Activated naive CD8-positive, alpha-beta T cell treated with anti-CD3 and anti-CD28 coated beads, Interleukin-2, amount 10 ng/mL, durations not matched to agents 7 days and 5 days (primary cell): ENCODE data around the gene MAGIX. TPM values are rescaled to one million over a fixed set of nuclear protein-coding genes. Genes with fewer than 3 reads are reported as not detected.
"Not testable (repeated sequence)": the region's sequence is repeated elsewhere in the genome, so short reads cannot be mapped to it uniquely, and the experiment has no call there.

Experiments
- ATAC-seq: fragments of 150-1000 bp; cut with Tn5 transposase; one replicate; pipeline ENCODE4 v1.10.0; 2021; ENCODE audit warnings: low read depth, moderate library complexity
- POLR2A ChIA-PET: fragments of 350-600 bp; sonication (Branson Sonifier 250); formaldehyde crosslinking; loops from one replicate; lab custom pipeline; 2021; ENCODE audit warnings: antibody characterized with exemption; lab: Charles Lee
- DNase-seq: peaks from one replicate; pipeline ENCODE4 v3.0.0; 2021
- H3K27ac Mint-ChIP-seq: one replicate; pipeline ENCODE4 v1.8.0; 2022; ENCODE audit warnings: mild to moderate bottlenecking, mixed read lengths
- H3K27me3 Mint-ChIP-seq: one replicate; pipeline ENCODE4 v1.8.0; 2022; ENCODE audit warnings: mild to moderate bottlenecking, moderate library complexity, mixed read lengths
- H3K36me3 Mint-ChIP-seq: one replicate; pipeline ENCODE4 v1.8.0; 2021; ENCODE audit warnings: mild to moderate bottlenecking, mixed read lengths
- H3K4me1 Mint-ChIP-seq: one replicate; pipeline ENCODE4 v1.8.0; 2021; ENCODE audit warnings: mixed read lengths
- H3K4me3 Mint-ChIP-seq: one replicate; pipeline ENCODE4 v1.8.0; 2022; ENCODE audit warnings: mild to moderate bottlenecking, moderate library complexity, mixed read lengths
- H3K9me3 Mint-ChIP-seq: one replicate; pipeline ENCODE4 v1.8.0; 2021; ENCODE audit warnings: mixed read lengths
- total RNA-seq, 2 experiments: library from RNA; stranded (reverse); gene quantifications; one replicate each; pipeline ENCODE4 v1.2.3, GENCODE V29; 2021

Gene MAGIX
- total RNA-seq, 2 experiments from 2014 or later: 0.91 to 1.1 TPM

GRCh38 chrX:49147282-49147681 lies 15.3 kb upstream of the MAGIX start:
- no peak overlapping the region for H3K4me3 Mint-ChIP-seq
- H3K36me3 Mint-ChIP-seq: peaks cover 1% of the 10 kb centered on the region
- ATAC-seq (no peak), DNase-seq (no peak)
- no peak overlapping the region for H3K27ac Mint-ChIP-seq
- no peaks in the 10 kb centered on the region for H3K4me1 Mint-ChIP-seq
- H3K9me3 Mint-ChIP-seq: no peaks in the 10 kb centered on the region
- H3K27me3 Mint-ChIP-seq: no peaks in the 10 kb centered on the region
- POLR2A ChIA-PET: no interaction called here

GRCh38 chrX:49147936-49148335 lies 14.6 kb upstream of the MAGIX start:
- no peaks in the 10 kb centered on the region for H3K27me3 Mint-ChIP-seq
- no peak overlapping the region for H3K27ac Mint-ChIP-seq
- POLR2A ChIA-PET: no interaction called here

GRCh38 chrX:49148390-49149100 lies 14.0 kb upstream of the MAGIX start:
- not testable (repeated sequence) for ATAC-seq

More at GRCh38 chrX:49147936-49148335, 14.6 kb upstream of the MAGIX start:
- no peak for ATAC-seq
- no peak for DNase-seq
- no peak overlapping the region for H3K4me3 Mint-ChIP-seq
- H3K36me3 Mint-ChIP-seq: peaks cover 1% of the 10 kb centered on the region
- H3K9me3 Mint-ChIP-seq: no peaks in the 10 kb centered on the region
- H3K4me1 Mint-ChIP-seq: no peaks in the 10 kb centered on the region

GRCh38 chrX:49149291-49149690 lies 13.3 kb upstream of the MAGIX start:
- POLR2A ChIA-PET, H3K4me1 Mint-ChIP-seq, H3K27me3 Mint-ChIP-seq, H3K4me3 Mint-ChIP-seq, DNase-seq, H3K9me3 Mint-ChIP-seq, ATAC-seq, H3K36me3 Mint-ChIP-seq, H3K27ac Mint-ChIP-seq: not testable (repeated sequence)

More at GRCh38 chrX:49148390-49149100, 14.0 kb upstream of the MAGIX start:
- H3K4me3 Mint-ChIP-seq, H3K4me1 Mint-ChIP-seq, H3K36me3 Mint-ChIP-seq, DNase-seq, H3K27me3 Mint-ChIP-seq, H3K27ac Mint-ChIP-seq, POLR2A ChIA-PET, H3K9me3 Mint-ChIP-seq: not testable (repeated sequence)

- H3K9me3 Mint-ChIP-seq: no peaks in the 10 kb centered on the region
- no peaks in the 10 kb centered on the region for H3K36me3 Mint-ChIP-seq
- no peak overlapping the region for H3K27ac Mint-ChIP-seq
- H3K27me3 Mint-ChIP-seq: no peaks in the 10 kb centered on the region
- POLR2A ChIA-PET: no interaction called here
- DNase-seq: no peak
- ATAC-seq: no peak
- no peak overlapping the region for H3K4me3 Mint-ChIP-seq
- peaks cover 15% of the 10 kb centered on the region for H3K4me1 Mint-ChIP-seq
These were observed 9.1 kb upstream of the MAGIX start for GRCh38 chrX:49153467-49153866.

- DNase-seq: no peak
- no peaks in the 10 kb centered on the region for H3K27me3 Mint-ChIP-seq
- peak; percentile 18 for ATAC-seq
- H3K4me3 Mint-ChIP-seq: peak overlapping the region; percentile 94
- H3K36me3 Mint-ChIP-seq: no peaks in the 10 kb centered on the region
- H3K27ac Mint-ChIP-seq: peak overlapping the region; percentile 97
- peaks cover 15% of the 10 kb centered on the region for H3K4me1 Mint-ChIP-seq
- no peaks in the 10 kb centered on the region for H3K9me3 Mint-ChIP-seq
- POLR2A ChIA-PET: interaction anchor here (0.6 to 1.5 kb wide), 10 partner anchors 11 to 413 kb away, joined by 3 to 7 read pairs (median 3); partner anchors contain the start of genes GRIPAP1, PLP2 and TFE3
These were observed 7.2 kb upstream of the MAGIX start for GRCh38 chrX:49155243-49155899.

- DNase-seq (peak; percentile 88), ATAC-seq (peak; percentile 92)
- no peaks in the 10 kb centered on the region for H3K9me3 Mint-ChIP-seq
- POLR2A ChIA-PET: interaction anchor here (0.6 to 1.5 kb wide), 10 partner anchors 10 to 767 kb away, joined by 3 to 7 read pairs (median 3); partner anchors contain the start of genes GRIPAP1, PLP2 and TFE3
- peaks cover 17% of the 10 kb centered on the region for H3K4me1 Mint-ChIP-seq
- H3K4me3 Mint-ChIP-seq: peak overlapping the region; percentile 94
- H3K27ac Mint-ChIP-seq: peak overlapping the region; percentile 97
- no peaks in the 10 kb centered on the region for H3K36me3 Mint-ChIP-seq
- no peaks in the 10 kb centered on the region for H3K27me3 Mint-ChIP-seq
These were observed 6.4 kb upstream of the MAGIX start for GRCh38 chrX:49155900-49156837.

- POLR2A ChIA-PET: no interaction called here
- DNase-seq (no peak), ATAC-seq (no peak)
- no peaks in the 10 kb centered on the region for H3K9me3 Mint-ChIP-seq
- H3K27me3 Mint-ChIP-seq: no peaks in the 10 kb centered on the region
- peaks cover 17% of the 10 kb centered on the region for H3K4me1 Mint-ChIP-seq
- no peak overlapping the region for H3K4me3 Mint-ChIP-seq
- no peak overlapping the region for H3K27ac Mint-ChIP-seq
- no peaks in the 10 kb centered on the region for H3K36me3 Mint-ChIP-seq
These were observed 5.4 kb upstream of the MAGIX start for GRCh38 chrX:49157194-49157593.

- POLR2A ChIA-PET: interaction anchor here (1.2 kb wide), 1 partner anchor 12 kb away, joined by 3 read pairs; no protein-coding TSS in a partner anchor
- Mint-ChIP-seq H3K4me1 (peaks cover 20% of the 10 kb centered on the region), H3K9me3 (no peaks in the 10 kb centered on the region), H3K27ac (no peak overlapping the region), H3K4me3 (no peak overlapping the region), H3K36me3 (no peaks in the 10 kb centered on the region), H3K27me3 (no peaks in the 10 kb centered on the region)
- ATAC-seq (no peak), DNase-seq (no peak)
These were observed 1.6 kb upstream of the MAGIX start for GRCh38 chrX:49160908-49161307.

GRCh38 chrX:49161632-49162031 lies 926 bp upstream of the MAGIX start:
- DNase-seq: no peak
- Mint-ChIP-seq H3K4me1 (peaks cover 19% of the 10 kb centered on the region), H3K9me3 (no peaks in the 10 kb centered on the region), H3K36me3 (no peaks in the 10 kb centered on the region), H3K4me3 (no peak overlapping the region), H3K27ac (no peak overlapping the region), H3K27me3 (no peaks in the 10 kb centered on the region)
- ATAC-seq: no peak
- POLR2A ChIA-PET: interaction anchor here (1.2 kb wide), 1 partner anchor 11 kb away, joined by 3 read pairs; no protein-coding TSS in a partner anchor

GRCh38 chrX:49163555-49164419 lies 1.2 kb downstream of the MAGIX start:
- peak overlapping the region; percentile 97 for H3K27ac Mint-ChIP-seq
- no peaks in the 10 kb centered on the region for H3K27me3 Mint-ChIP-seq
- POLR2A ChIA-PET: interaction anchor here (0.6 to 1.7 kb wide), 2 partner anchors 8 to 18 kb away, joined by 3 to 7 read pairs; partner anchors contain the start of gene PLP2
- ATAC-seq: peak; percentile 61
- peaks cover 28% of the 10 kb centered on the region for H3K4me1 Mint-ChIP-seq
- no peaks in the 10 kb centered on the region for H3K36me3 Mint-ChIP-seq
- DNase-seq: peak; percentile 88
- peak overlapping the region; percentile 88 for H3K4me3 Mint-ChIP-seq
- no peaks in the 10 kb centered on the region for H3K9me3 Mint-ChIP-seq
